Loucy (cell line): Measurements from ENCODE around the gene ANAPC5.

Experiments
- EZH2phosphoT487 ChIP-seq: fragments of 200-600 bp; IDR thresholded peaks from 2 replicates; pipeline ENCODE4 v1.6.1; 2018; ENCODE audit warnings: antibody characterized with exemption, mild to moderate bottlenecking, moderate library complexity, borderline replicate concordance
- TF ChIP-seq, protein P1 (sequence below): fragments of 200-600 bp; sonication (generic); conservative IDR thresholded peaks from 2 replicates; pipeline ENCODE4 v1.5.1; 2014; ENCODE audit warnings: mild to moderate bottlenecking, antibody characterized with exemption, low read length

DNA sequence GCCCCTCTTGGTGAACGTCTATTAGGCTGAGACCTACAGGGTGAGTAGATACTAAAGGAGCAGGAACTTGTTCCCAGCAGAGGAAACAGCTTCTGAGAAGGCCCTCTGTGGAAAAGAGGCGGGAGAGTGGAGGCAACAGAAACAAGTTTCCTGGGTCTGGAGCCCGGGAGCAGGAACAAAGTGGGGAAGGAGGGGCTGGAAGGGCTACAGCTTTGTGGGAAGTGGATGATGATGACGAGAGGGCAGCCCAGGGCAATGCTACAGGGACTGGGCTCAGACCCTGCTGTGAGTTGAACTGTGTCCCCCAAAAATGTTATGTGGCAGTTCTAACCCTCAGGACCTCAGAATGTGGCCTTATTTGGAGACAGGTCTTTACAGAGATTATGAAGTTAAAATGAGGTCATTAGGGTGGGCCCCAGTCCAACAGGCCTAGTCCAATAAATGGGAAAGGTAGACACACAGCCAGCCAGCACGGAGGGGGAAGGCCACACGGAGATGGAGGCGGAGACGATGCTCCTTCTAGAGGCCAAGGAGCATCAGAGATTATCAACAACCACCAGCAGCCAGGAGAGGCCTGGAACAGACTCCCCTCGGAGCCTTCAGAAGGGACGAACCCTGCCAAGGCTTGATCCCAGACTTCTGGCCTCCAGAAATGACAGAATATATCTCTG is 70.0 kb downstream of the ANAPC5 start:
- no peak for TF ChIP-seq EZH2phosphoT487
- TF ChIP-seq, protein P1, sequence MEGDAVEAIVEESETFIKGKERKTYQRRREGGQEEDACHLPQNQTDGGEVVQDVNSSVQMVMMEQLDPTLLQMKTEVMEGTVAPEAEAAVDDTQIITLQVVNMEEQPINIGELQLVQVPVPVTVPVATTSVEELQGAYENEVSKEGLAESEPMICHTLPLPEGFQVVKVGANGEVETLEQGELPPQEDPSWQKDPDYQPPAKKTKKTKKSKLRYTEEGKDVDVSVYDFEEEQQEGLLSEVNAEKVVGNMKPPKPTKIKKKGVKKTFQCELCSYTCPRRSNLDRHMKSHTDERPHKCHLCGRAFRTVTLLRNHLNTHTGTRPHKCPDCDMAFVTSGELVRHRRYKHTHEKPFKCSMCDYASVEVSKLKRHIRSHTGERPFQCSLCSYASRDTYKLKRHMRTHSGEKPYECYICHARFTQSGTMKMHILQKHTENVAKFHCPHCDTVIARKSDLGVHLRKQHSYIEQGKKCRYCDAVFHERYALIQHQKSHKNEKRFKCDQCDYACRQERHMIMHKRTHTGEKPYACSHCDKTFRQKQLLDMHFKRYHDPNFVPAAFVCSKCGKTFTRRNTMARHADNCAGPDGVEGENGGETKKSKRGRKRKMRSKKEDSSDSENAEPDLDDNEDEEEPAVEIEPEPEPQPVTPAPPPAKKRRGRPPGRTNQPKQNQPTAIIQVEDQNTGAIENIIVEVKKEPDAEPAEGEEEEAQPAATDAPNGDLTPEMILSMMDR, result no peak
